Measurements from ENCODE around the gene LRRC43. TPM values are rescaled to one million over a fixed set of nuclear protein-coding genes. Genes with fewer than 3 reads are reported as not detected.
A peak's percentile ranks its signal among the peaks of the same experiment; 100 is the strongest.
"Not testable (repeated sequence)": the region's sequence is repeated elsewhere in the genome, so short reads cannot be mapped to it uniquely, and the experiment has no call there.

Gene LRRC43
- total and polyA plus RNA-seq, 4 donors: 2.1 to 11.6 (median 7.2) TPM

GRCh38 chr12:122174155-122174845 lies 8.6 kb upstream of the LRRC43 start, which contains the start of gene IL31:
Gene IL31 (minus strand): TSS chr12:122174221. CDS start chr12:122174172, 49 bp downstream.
- DNase-seq (no peak), ATAC-seq (ENCODE audit: insufficient read depth, low FRiP score) (no peak)
- TF ChIP-seq CTCF (IDR thresholded peaks at IDR 0.05; ENCODE audit: control extremely low read depth, extremely low read depth): no peak
- Histone ChIP-seq H3K4me3 (no peak within 1 kb of the TSS), H3K27ac (ENCODE audit: low read depth in 1 of 2, low read length in 1 of 2) (no peak within 1 kb of the TSS), H3K36me3 (ENCODE audit: control insufficient read depth in 4 of 4, insufficient read depth in 4 of 4, low read length in 4 of 4) (no peaks in the 10 kb centered on the region), H3K9ac (ENCODE audit: insufficient read depth in 1 of 2, low read length in 2 of 2) (no peak within 1 kb of the TSS), H3K9me3 (ENCODE audit: control insufficient read depth in 4 of 4, insufficient read depth in 3 of 4, low read length in 3 of 4) (no peaks in the 10 kb centered on the region), H3K27me3 (ENCODE audit: control insufficient read depth in 3 of 3, insufficient read depth in 3 of 3, low read length in 2 of 3) (no peaks in the 10 kb centered on the region), H3K4me1 (ENCODE audit: control insufficient read depth in 5 of 5, insufficient read depth in 5 of 5, low read length in 5 of 5) (no peaks in the 10 kb centered on the region)
- WGBS, 2 donors: 88 to 96% methylated on average over 17 of the region's 17 CpGs

- not testable (repeated sequence) for H3K27ac ChIP-seq (ENCODE audit: low read depth in 1 of 2, low read length in 1 of 2); H3K4me3 ChIP-seq; H3K9ac ChIP-seq (ENCODE audit: insufficient read depth in 1 of 2, low read length in 2 of 2); DNase-seq; H3K27me3 ChIP-seq (ENCODE audit: control insufficient read depth in 3 of 3, insufficient read depth in 3 of 3, low read length in 2 of 3); H3K4me1 ChIP-seq (ENCODE audit: control insufficient read depth in 5 of 5, insufficient read depth in 5 of 5, low read length in 5 of 5); ATAC-seq (ENCODE audit: insufficient read depth, low FRiP score); H3K9me3 ChIP-seq (ENCODE audit: control insufficient read depth in 4 of 4, insufficient read depth in 3 of 4, low read length in 3 of 4); H3K36me3 ChIP-seq (ENCODE audit: control insufficient read depth in 4 of 4, insufficient read depth in 4 of 4, low read length in 4 of 4)
- WGBS, 2 donors: 89% methylated on average over 4 of the region's 4 CpGs
Observed at GRCh38 chr12:122176473-122176872, 6.5 kb upstream of the LRRC43 start.

GRCh38 chr12:122183588-122183940 lies 641 bp downstream of the LRRC43 start:
- H3K27ac ChIP-seq (ENCODE audit: low read depth in 1 of 2, low read length in 1 of 2): no peak overlapping the region
- no peaks in the 10 kb centered on the region for H3K9me3 ChIP-seq (ENCODE audit: control insufficient read depth in 4 of 4, insufficient read depth in 3 of 4, low read length in 3 of 4)
- H3K36me3 ChIP-seq (ENCODE audit: control insufficient read depth in 4 of 4, insufficient read depth in 4 of 4, low read length in 4 of 4): no peaks in the 10 kb centered on the region
- peaks cover 0 to 2% (median 0%) of the 10 kb centered on the region in 3 donors for H3K27me3 ChIP-seq (ENCODE audit: control insufficient read depth in 3 of 3, insufficient read depth in 3 of 3, low read length in 2 of 3)
- ATAC-seq (ENCODE audit: insufficient read depth, low FRiP score) (no peak), DNase-seq (no peak)
- 76 to 85% methylated on average over 10 of the region's 10 CpGs for WGBS, 2 donors
- H3K4me1 ChIP-seq (ENCODE audit: control insufficient read depth in 5 of 5, insufficient read depth in 5 of 5, low read length in 5 of 5): peaks cover 0 to 5% (median 0%) of the 10 kb centered on the region in 5 donors
- no peak overlapping the region for H3K4me3 ChIP-seq
- peak overlapping the region in 1 of 2 donors; percentile 23 for H3K9ac ChIP-seq (ENCODE audit: insufficient read depth in 1 of 2, low read length in 2 of 2)
- no peak for TF ChIP-seq CTCF (IDR thresholded peaks at IDR 0.05; ENCODE audit: control extremely low read depth, extremely low read depth)

GRCh38 chr12:122184517-122184916 lies 1.6 kb downstream of the LRRC43 start:
- DNase-seq: no peak
- no peak overlapping the region for H3K4me3 ChIP-seq
- no peaks in the 10 kb centered on the region for H3K9me3 ChIP-seq (ENCODE audit: control insufficient read depth in 4 of 4, insufficient read depth in 3 of 4, low read length in 3 of 4)
- H3K9ac ChIP-seq (ENCODE audit: insufficient read depth in 1 of 2, low read length in 2 of 2): no peak overlapping the region
- 33 to 68% methylated on average over 18 of the region's 18 CpGs for WGBS, 2 donors
- no peak for TF ChIP-seq CTCF (IDR thresholded peaks at IDR 0.05; ENCODE audit: control extremely low read depth, extremely low read depth)
- peaks cover 0 to 5% (median 0%) of the 10 kb centered on the region in 5 donors for H3K4me1 ChIP-seq (ENCODE audit: control insufficient read depth in 5 of 5, insufficient read depth in 5 of 5, low read length in 5 of 5)
- no peaks in the 10 kb centered on the region for H3K36me3 ChIP-seq (ENCODE audit: control insufficient read depth in 4 of 4, insufficient read depth in 4 of 4, low read length in 4 of 4)
- H3K27ac ChIP-seq (ENCODE audit: low read depth in 1 of 2, low read length in 1 of 2): no peak overlapping the region
- no peak for ATAC-seq (ENCODE audit: insufficient read depth, low FRiP score)
- H3K27me3 ChIP-seq (ENCODE audit: control insufficient read depth in 3 of 3, insufficient read depth in 3 of 3, low read length in 2 of 3): peaks cover 0 to 2% (median 0%) of the 10 kb centered on the region in 3 donors
